ENCODE data around the gene CNDP2.

- TF ChIP-seq CTCF (IDR thresholded peaks at IDR 0.05; ENCODE audit: low read depth, low read length) (no peak), POLR2A (IDR thresholded peaks at IDR 0.05; ENCODE audit: extremely low read depth, insufficient read length) (no peak), MAX (IDR thresholded peaks at IDR 0.05; ENCODE audit: low read depth, low read length) (no peak), MYC (IDR thresholded peaks at IDR 0.05; ENCODE audit: low read depth, low read length) (no peak)
These were observed 22.1 kb upstream of the CNDP2 start for GRCh38 chr18:74473976-74474640.
